GM19468 (cell line): ENCODE results near the gene NEMF.
"Not testable (repeated sequence)": the region's sequence is repeated elsewhere in the genome, so short reads cannot be mapped to it uniquely, and the experiment has no call there.

Experiments
- ATAC-seq: cut with Tn5 transposase; IDR thresholded peaks from one replicate; pipeline ENCODE4 v1.9.1; 2021; ENCODE audit warnings: mild to moderate bottlenecking, moderate library complexity, moderate number of reproducible peaks; ENCODE audit not compliant: unreplicated experiment; ENCODE audit errors: extremely low read depth

The NEMF gene

GRCh38 chr14:49761839-49762551 lies 90.6 kb downstream of the NEMF start:
- ATAC-seq: no peak

GRCh38 chr14:49755378-49755777 lies 97.2 kb downstream of the NEMF start:
- ATAC-seq: no peak

- no peak for ATAC-seq
Measured at GRCh38 chr14:49754570-49755097, 98.0 kb downstream of the NEMF start.

- not testable (repeated sequence) for ATAC-seq
Measured at GRCh38 chr14:49746476-49746875, 106.1 kb downstream of the NEMF start.

GRCh38 chr14:49745191-49745590 lies 107.4 kb downstream of the NEMF start:
- no peak for ATAC-seq

- not testable (repeated sequence) for ATAC-seq
Measured at GRCh38 chr14:49735669-49736068, 116.9 kb downstream of the NEMF start.

GRCh38 chr14:49733836-49734235 lies 118.8 kb downstream of the NEMF start:
- ATAC-seq: no peak

- ATAC-seq: no peak
Measured at GRCh38 chr14:49732896-49733295, 119.7 kb downstream of the NEMF start.
